NCI-H2196 (cell line): ENCODE measurements around the gene SUSD5.
"Not testable (repeated sequence)": the region's sequence is repeated elsewhere in the genome, so short reads cannot be mapped to it uniquely, and the experiment has no call there.

Source experiments
- DNase-seq: peaks from one replicate; lab custom pipeline; 2025; ENCODE audit not compliant: unreplicated experiment; lab: John Stamatoyannopoulos, UW

SUSD5 gene

GRCh38 chr3:33117461-33117860 is 101.1 kb downstream of the SUSD5 start:
- DNase-seq, result no peak

DNA sequence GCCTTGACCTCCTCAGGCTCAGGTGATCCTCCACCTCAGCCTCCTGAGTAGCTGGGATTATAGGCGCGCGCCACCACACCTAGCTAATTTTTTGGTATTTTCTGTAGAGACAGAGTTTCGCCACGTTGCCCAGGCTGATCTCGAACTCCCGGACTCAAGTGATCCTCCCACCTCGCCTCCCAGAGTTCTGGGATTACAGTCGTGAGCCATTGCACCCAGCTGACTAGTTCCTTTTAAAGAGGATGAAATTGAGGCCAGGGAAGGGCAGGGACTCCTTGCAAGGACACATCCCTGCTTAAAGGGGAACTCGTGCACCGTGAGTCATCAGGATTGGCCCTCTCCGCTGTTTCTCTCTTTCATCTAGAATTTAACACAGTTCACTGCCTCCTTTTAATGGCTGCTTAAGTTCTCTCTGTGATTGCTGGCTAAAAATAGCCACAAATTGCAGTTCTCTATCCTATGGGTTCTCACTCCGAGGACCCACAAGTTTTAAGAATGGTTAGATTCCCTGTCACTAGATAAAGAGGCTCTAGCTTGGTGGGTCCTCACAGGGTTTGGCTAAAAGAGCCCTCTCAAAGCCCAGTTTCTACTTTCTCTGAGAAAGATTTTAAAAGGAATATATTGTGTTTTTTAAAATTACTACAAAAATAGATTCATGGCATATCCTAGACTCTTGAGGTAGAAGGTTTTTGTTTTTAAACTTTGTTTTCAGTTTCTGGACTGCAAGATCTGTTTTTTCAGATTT is 103.4 kb downstream of the SUSD5 start:
- no peak for DNase-seq

- DNase-seq, result no peak
These were observed 104.0 kb downstream of the SUSD5 start for GRCh38 chr3:33114622-33115023.

GRCh38 chr3:33113772-33114621 is 104.6 kb downstream of the SUSD5 start, which contains the start of gene CRTAP:
TSS of gene CRTAP (plus strand) at chr3:33114014. CDS start at chr3:33114078, 64 bp downstream.
- DNase-seq, result peak; percentile 61

- DNase-seq, result no peak
These were observed 107.0 kb downstream of the SUSD5 start for GRCh38 chr3:33111581-33111980.

DNA sequence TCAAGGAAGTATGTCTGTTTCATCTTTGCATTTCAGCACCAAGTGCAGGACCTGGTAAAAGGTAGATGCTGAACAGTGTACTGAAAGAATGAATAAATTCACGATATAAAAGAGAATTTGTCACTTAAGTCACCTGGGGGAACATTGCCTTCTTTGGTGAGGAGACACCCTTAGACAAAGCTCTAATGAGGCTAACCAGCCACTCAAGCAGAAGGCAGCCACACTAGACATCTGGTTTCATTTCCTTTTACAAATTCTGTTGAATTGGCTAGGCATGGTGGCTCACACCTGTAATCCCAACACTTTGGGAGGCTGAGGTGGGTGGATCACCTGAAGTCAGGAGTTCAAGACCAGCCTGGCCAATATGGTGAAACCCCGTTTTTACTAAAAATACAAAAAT is 111.8 kb downstream of the SUSD5 start:
- not testable (repeated sequence) for DNase-seq

DNA sequence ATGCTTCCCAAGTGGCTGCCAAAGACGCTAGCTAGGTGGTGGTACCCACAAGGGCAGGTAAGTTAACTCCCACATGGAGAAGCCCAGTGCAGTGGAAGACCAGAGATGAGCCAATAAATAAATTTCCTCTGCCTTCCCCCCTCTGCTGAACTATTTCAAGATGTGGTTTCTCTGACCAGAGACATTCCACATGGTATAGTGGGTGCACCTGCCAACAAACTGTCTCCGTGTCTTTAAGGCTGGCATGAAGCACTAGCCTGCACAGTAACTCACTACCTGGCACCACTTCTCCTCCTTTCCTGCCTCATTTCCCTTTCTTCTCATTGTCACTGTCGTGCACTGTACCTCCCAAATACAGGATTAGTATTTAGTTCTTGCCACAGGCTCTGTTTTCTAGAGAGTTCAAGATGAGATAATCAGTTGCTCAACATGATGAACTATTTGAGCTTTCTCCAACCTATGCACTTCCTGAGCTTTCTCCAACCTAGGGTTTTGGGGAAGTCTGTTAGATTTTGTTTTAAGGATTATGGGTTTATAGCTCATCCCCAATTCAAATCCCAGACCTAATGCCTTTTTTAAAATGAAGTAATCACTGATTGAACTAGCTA is 113.2 kb downstream of the SUSD5 start:
- DNase-seq, result no peak

DNA sequence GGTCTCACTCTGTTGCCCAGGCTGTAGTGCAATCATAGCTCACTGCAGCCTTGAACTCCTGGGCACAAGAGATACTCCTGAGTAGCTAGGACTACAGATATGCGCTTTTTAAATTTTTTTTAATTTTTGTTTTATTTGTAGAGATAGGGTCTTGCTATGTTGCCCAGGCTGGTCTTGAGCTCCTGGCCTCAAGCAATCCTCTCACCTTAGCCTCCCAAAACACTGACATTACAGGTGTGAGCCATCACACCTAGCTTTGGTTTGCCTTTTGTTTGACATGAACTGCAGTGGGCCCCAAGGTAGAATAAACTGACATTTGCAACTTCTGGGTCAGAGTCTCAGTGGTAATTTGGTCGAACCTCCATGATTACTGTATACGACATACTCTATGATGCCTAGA is 113.8 kb downstream of the SUSD5 start:
- DNase-seq, result no peak

DNA sequence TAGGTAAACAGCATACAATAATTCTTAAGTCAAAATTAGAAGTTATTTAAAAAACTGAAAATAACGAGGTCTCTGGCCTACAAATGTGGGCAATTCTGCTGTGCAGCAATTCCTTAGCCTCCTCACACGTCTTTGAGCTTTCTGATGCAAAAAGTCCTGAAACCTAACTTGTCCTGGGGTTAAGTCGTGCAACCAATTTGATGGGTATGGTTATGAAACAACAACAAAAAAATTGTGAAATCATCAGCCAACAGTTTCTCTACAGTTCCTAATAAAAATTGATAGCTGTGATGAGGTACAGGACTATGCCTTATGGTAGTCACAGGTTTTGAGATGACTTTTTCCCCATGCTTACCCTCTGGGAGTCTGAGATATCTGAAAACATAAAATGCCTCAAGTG is 115.1 kb downstream of the SUSD5 start:
- DNase-seq, result no peak

GRCh38 chr3:33103034-33103433 is 115.6 kb downstream of the SUSD5 start:
- DNase-seq, result no peak

- DNase-seq, result no peak
These were observed 118.4 kb downstream of the SUSD5 start for GRCh38 chr3:33100229-33100628.
